Measurements from ENCODE around the gene PRKAA2.

The PRKAA2 gene

DNA sequence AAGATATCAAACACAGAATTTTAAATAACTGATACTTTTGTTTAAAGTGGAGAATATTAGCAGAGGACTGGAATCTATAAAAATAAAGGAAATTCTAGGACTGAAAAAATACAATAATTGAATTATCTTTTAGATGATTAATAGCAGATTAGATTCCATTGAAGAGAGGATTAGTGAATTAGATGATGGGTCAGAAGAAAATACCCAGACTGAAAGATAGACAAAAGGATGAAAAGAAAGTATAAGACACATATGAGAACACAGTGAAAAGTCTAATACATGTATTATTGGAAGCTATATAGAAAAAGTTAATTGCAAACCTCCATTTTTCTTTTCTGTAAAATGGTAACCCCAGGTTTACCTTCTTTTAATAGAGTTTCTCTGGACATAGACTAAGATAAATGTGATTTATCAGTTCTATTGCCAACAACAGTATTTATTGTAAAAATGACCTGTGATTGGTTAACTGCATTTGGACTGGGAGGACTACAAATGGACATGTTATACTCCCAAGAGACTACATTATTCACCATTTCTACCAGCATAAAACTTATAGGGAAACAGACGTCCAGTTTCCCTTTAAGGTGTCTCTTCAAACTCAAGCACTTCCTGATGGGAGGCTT lies 11.0 kb downstream of the PRKAA2 start:
- no peak for DNase-seq

GRCh38 chr1:56658254-56658653 lies 13.1 kb downstream of the PRKAA2 start:
- no peak for DNase-seq

DNA sequence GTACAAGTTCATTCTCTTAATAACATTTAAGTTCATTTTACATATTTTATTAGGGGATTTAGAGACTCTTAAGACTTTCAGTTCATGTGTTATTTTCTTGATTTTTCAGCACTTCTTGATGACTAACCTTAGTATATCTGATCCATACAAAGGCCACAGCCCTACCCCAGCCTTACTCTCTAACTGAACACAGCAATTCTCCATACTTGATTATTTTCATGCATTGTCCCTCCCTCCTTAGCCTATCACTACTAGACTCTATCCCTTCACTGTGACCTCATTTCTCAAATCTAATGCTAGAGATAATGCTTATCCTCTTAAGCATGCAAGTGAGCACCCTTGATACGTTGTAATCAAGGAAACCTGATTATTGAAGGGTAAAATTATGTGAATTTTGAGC lies 15.2 kb downstream of the PRKAA2 start:
- DNase-seq: no peak

DNA sequence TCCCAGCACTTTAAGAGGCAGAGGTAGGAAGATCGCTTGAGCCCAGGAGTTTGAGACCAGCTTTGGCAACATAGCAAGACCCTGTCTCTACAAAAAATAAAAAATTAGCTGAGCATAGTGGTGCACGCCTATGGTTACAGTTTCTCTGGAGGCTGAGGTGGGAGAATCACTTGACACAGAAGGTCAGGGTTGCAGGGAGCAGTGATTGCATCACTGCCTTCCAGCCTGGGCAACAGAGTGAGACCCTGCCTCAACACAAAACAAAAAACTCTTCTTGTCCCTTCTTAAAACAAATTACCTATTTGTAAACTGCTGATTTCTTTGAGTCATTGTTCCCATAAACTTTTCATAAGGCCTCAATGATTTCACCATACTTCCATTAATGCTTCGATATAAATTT lies 18.7 kb downstream of the PRKAA2 start:
- DNase-seq: no peak

DNA sequence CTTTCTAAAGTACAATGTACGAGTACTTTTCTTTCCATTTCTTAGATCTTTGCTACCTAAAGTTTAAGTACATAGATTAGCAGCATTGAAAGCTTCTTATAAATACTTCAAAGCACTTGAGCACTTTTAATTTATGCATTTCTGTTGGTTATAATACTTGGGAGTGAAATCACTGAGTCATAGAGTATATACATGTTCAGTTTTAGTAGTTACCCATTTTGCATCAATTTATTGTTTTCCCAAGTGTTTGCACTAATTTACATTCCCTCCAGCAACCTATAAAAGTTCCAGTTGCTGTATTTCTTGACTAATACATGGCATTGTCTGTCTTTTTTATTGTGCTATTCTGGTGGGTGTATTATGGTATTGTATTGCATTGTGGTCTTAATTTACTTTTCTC lies 20.3 kb downstream of the PRKAA2 start:
- DNase-seq: no peak

GRCh38 chr1:56666112-56666608 lies 21.0 kb downstream of the PRKAA2 start:
- no peak for DNase-seq

DNA sequence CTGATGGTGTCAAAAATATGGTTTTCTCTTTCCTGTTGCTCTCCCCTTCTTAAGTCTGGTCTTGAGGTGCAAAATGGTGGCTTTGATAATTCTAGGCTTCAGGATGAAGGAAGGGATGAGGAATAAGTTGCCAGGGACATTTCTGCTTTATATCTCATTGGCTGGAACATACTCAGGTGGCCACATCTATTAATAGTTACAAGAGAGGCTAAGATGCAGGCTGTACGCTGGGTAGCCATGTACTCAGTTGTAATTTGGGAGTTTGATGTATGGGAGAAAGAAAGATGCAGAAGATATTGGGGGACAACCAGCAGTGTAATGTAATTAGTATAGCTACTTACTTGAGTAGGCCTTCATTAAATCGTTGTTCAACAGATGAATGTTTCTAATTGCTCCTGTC lies 25.2 kb downstream of the PRKAA2 start:
- no peak for DNase-seq

DNA sequence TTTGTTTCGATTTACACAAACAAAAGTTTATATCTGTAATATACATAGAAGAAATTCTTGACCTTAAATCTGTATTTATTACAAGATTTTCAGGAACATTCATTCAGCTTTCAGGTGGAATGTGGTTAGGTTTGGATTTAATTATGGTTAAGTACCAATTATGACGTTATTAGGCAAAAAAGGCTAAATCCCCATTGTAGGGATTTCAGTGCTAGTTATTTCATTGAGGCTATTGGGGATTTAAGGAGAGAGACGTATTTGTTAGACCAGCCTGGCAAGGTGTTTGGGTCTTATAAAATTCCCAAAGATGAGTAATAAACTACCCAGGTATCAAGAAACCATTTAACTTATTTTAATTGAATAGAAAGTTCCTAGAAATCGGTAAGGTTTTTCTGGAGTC lies 26.0 kb downstream of the PRKAA2 start:
- no peak for DNase-seq

- DNase-seq: no peak
These were observed 26.4 kb downstream of the PRKAA2 start for GRCh38 chr1:56671542-56671941.

DNA sequence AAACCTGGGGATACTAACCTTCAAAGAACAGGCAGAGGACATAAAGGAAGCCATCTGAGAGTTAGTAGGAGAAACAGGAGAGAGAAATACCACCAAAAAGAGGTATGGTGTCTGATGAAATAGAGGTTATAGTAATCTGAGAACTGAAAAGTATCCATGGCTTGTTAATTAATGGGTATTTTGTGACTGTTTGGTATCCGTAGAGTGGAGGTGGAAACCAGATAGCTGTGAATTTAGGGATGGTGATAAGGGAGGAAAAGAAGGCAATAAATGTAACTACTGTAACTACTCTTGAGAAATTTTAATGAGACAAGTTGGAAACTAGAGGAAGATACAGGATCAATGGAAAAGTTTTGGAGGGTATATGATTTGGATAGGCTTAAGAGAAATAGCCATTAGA lies 27.5 kb downstream of the PRKAA2 start:
- no peak for DNase-seq

GRCh38 chr1:56675763-56676162 lies 30.6 kb downstream of the PRKAA2 start:
- no peak for DNase-seq

- no peak for DNase-seq
These were observed 31.5 kb downstream of the PRKAA2 start for GRCh38 chr1:56676571-56677035.

DNA sequence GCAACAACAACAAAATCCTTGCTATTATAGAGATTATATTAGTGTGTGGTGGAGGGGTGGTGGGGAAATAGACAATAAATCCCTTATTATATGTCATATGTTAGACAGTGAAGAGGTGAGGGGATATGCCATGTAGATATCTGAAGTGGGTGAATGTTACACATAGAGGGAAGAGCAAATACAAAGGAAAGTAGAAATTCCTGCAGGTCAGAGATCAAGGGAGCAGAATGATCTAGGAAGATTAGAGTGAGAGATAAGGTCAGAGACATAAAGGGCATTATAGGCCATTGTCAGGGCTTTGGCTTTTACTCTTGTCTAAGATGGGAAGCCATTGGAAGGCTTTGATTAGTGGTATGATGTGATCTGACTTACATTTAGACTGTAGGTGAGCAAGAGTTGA lies 38.5 kb downstream of the PRKAA2 start:
- no peak for DNase-seq

GRCh38 chr1:56686169-56686568 lies 41.1 kb downstream of the PRKAA2 start:
- DNase-seq: no peak

- DNase-seq: no peak
These were observed 43.5 kb downstream of the PRKAA2 start for GRCh38 chr1:56688522-56689026.

- DNase-seq: no peak
These were observed 51.5 kb downstream of the PRKAA2 start for GRCh38 chr1:56696663-56697062.

DNA sequence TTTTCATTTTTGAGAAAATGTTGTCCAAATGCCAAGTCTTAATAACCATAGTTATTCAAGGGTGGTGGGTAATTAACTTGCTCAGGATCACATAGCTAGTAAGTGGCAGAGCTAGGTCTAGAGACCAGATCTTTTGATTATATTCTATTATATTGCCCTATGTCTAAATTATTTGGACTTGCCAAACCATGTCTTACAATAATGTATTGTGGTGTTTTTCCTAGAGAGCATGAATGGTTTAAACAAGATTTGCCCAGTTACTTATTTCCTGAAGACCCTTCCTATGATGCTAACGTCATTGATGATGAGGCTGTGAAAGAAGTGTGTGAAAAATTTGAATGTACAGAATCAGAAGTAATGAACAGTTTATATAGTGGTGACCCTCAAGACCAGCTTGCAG lies 58.6 kb downstream of the PRKAA2 start:
- DNase-seq: no peak

GRCh38 chr1:56707379-56707778 lies 62.3 kb downstream of the PRKAA2 start:
- DNase-seq: no peak

GRCh38 chr1:56709269-56709880 lies 64.3 kb downstream of the PRKAA2 start:
- DNase-seq: peak; percentile 68

GRCh38 chr1:56709995-56710394 lies 64.9 kb downstream of the PRKAA2 start:
- no peak for DNase-seq

GRCh38 chr1:56710646-56711045 lies 65.5 kb downstream of the PRKAA2 start:
- DNase-seq: no peak

DNA sequence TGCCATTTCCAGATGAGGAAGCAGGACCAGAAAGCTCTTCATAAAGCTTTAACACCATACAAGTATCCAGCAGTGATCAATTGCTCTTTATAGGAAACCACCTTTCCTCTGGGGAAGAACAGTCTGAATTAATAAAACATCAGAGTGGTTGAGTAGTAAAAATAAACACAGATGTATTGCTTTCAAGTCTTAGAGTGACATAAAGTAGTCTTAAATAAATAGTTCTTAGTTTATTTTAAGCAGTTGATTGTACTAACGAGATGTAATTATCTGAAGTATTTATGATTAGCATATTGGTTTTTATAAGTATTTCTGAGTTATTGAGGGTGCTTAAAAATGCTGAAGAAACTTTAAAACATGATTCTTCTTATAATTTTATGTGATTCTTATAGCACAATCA lies 67.0 kb downstream of the PRKAA2 start:
- no peak for DNase-seq

GRCh38 chr1:56713112-56713511 lies 68.0 kb downstream of the PRKAA2 start:
- no peak for DNase-seq

GRCh38 chr1:56715156-56715555 lies 70.0 kb downstream of the PRKAA2 start:
- no peak for DNase-seq

- peak; percentile 6 for DNase-seq
These were observed 74.1 kb downstream of the PRKAA2 start for GRCh38 chr1:56719171-56719570.

All from NCI-H2171 treated with DMSO at 0.1 percent for 48 hours (cell line).